ENCODE results near the gene SERPIND1.
"Not testable (repeated sequence)": the region's sequence is repeated elsewhere in the genome, so short reads cannot be mapped to it uniquely, and the experiment has no call there.

DNA sequence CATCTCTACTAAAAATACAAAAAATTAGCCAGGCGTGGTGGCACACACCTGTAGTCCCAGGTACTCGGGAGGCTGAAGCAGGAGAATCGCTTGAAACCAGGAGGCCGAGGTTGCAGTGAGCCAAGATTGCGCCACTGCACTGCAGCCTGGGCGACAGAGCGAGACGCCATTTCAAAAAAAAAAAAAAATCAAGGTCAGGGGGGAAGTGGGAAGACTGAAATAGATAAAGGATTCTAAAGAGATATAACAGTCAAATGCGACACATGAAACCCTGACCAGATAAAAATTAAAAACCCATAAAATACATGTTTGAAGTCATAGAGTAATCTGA lies 4.5 kb upstream of the SERPIND1 start:
- TF ChIP-seq, protein P1, sequence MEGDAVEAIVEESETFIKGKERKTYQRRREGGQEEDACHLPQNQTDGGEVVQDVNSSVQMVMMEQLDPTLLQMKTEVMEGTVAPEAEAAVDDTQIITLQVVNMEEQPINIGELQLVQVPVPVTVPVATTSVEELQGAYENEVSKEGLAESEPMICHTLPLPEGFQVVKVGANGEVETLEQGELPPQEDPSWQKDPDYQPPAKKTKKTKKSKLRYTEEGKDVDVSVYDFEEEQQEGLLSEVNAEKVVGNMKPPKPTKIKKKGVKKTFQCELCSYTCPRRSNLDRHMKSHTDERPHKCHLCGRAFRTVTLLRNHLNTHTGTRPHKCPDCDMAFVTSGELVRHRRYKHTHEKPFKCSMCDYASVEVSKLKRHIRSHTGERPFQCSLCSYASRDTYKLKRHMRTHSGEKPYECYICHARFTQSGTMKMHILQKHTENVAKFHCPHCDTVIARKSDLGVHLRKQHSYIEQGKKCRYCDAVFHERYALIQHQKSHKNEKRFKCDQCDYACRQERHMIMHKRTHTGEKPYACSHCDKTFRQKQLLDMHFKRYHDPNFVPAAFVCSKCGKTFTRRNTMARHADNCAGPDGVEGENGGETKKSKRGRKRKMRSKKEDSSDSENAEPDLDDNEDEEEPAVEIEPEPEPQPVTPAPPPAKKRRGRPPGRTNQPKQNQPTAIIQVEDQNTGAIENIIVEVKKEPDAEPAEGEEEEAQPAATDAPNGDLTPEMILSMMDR (IDR thresholded peaks at IDR 0.05), result not testable (repeated sequence)
- TF ChIP-seq POLR2A (IDR thresholded peaks at IDR 0.05), result not testable (repeated sequence)
